Osteoblast (primary cell): ENCODE measurements around the gene RFXANK. TPM values are rescaled to one million over a fixed set of nuclear protein-coding genes. Genes with fewer than 3 reads are reported as not detected.

Experiments used
- DNase-seq: peaks from one replicate; pipeline ENCODE4 v3.0.0; 2011; ENCODE audit warnings: low spot score, mixed read lengths; ENCODE audit not compliant: insufficient read length; ENCODE audit errors: missing footprints
- H2AFZ ChIP-seq: 2 replicates; pipeline ENCODE4 v1.6.0; 2011; ENCODE audit warnings: mild to moderate bottlenecking, low read length
- H3K27ac ChIP-seq: 2 replicates; pipeline ENCODE4 v1.5.1; 2011; ENCODE audit warnings: mild to moderate bottlenecking, low read depth, low read length, moderate library complexity
- H3K27me3 ChIP-seq: 2 replicates; pipeline ENCODE4 v1.6.0; 2012; ENCODE audit warnings: mild to moderate bottlenecking, control low read depth, inconsistent platforms, low read length, moderate library complexity; ENCODE audit not compliant: insufficient read depth
- H3K36me3 ChIP-seq: 2 replicates; pipeline ENCODE4 v1.5.1; 2011; ENCODE audit warnings: mild to moderate bottlenecking, low read length, control low read depth, moderate library complexity; ENCODE audit not compliant: insufficient read depth
- H3K4me1 ChIP-seq: 2 replicates; pipeline ENCODE4 v1.5.1; 2011; ENCODE audit warnings: mild to moderate bottlenecking, low read length, control low read depth, moderate library complexity; ENCODE audit not compliant: insufficient read depth
- H3K4me2 ChIP-seq: 2 replicates; pipeline ENCODE4 v1.6.0; 2011; ENCODE audit warnings: mild to moderate bottlenecking, low read length; ENCODE audit not compliant: insufficient read depth
- H3K4me3 ChIP-seq: fragments of 200-600 bp; sonication (generic); 3 replicates; pipeline ENCODE4 v1.5.1; 2012; ENCODE audit warnings: mild to moderate bottlenecking, low read length, inconsistent platforms; ENCODE audit not compliant: insufficient read depth
- H3K79me2 ChIP-seq: 2 replicates; pipeline ENCODE4 v1.6.0; 2012; ENCODE audit warnings: mild to moderate bottlenecking, low read length, control low read depth, inconsistent platforms; ENCODE audit not compliant: insufficient read depth
- H3K9me3 ChIP-seq: 2 replicates; pipeline ENCODE4 v1.5.1; 2011; ENCODE audit warnings: low read depth, low read length, control low read depth
- H4K20me1 ChIP-seq: 2 replicates; pipeline ENCODE4 v1.6.0; 2012; ENCODE audit warnings: mild to moderate bottlenecking, low read length, control low read depth; ENCODE audit not compliant: insufficient read depth
- CTCF ChIP-seq: IDR thresholded peaks from 2 replicates; pipeline ENCODE4 v1.5.1; 2011; ENCODE audit warnings: mild to moderate bottlenecking, low read depth, low read length, moderate library complexity; ENCODE audit errors: extremely low read depth
- total RNA-seq: library from RNA; depleted of rRNA; stranded (reverse); fragments of >200 nt; gene quantifications from 2 replicates; pipeline ENCODE4 v1.2.3, GENCODE V29; 2012

The RFXANK gene
- total RNA-seq, 1 donor: 47.4 TPM

GRCh38 chr19:19201697-19202630 lies 9.9 kb downstream of the RFXANK start:
- Histone ChIP-seq H3K27me3 (peaks cover 4% of the 10 kb centered on the region), H3K4me3 (peak overlapping the region; percentile 79), H3K79me2 (peaks cover 8% of the 10 kb centered on the region), H4K20me1 (no peaks in the 10 kb centered on the region), H3K9me3 (no peaks in the 10 kb centered on the region), H3K36me3 (peaks cover 17% of the 10 kb centered on the region), H2AFZ (no peak overlapping the region), H3K4me2 (peak overlapping the region; percentile 91), H3K27ac (no peak overlapping the region), H3K4me1 (peaks cover 11% of the 10 kb centered on the region)
- TF ChIP-seq CTCF: no peak
- peak; percentile 62 for DNase-seq

- Histone ChIP-seq H2AFZ (peak overlapping the region; percentile 86), H3K27ac (peak overlapping the region; percentile 50), H3K27me3 (peaks cover 4% of the 10 kb centered on the region), H3K4me3 (peak overlapping the region; percentile 79), H3K4me1 (peaks cover 11% of the 10 kb centered on the region), H3K79me2 (peaks cover 8% of the 10 kb centered on the region), H4K20me1 (no peaks in the 10 kb centered on the region), H3K9me3 (no peaks in the 10 kb centered on the region), H3K36me3 (peaks cover 13% of the 10 kb centered on the region), H3K4me2 (peak overlapping the region; percentile 91)
- peak; percentile 62 for DNase-seq
- TF ChIP-seq CTCF: no peak
Observed at GRCh38 chr19:19202707-19203011, 10.6 kb downstream of the RFXANK start.

GRCh38 chr19:19203012-19203856 lies 11.2 kb downstream of the RFXANK start, which contains the start of gene NR2C2AP:
NR2C2AP (minus strand) TSS chr19:19203414; CDS start chr19:19203060, 354 bp downstream.
- H3K4me1 ChIP-seq: peaks cover 11% of the 10 kb centered on the region
- no peaks in the 10 kb centered on the region for H4K20me1 ChIP-seq
- no peaks in the 10 kb centered on the region for H3K9me3 ChIP-seq
- peaks cover 10% of the 10 kb centered on the region for H3K36me3 ChIP-seq
- H3K27me3 ChIP-seq: peaks cover 4% of the 10 kb centered on the region
- peak within 1 kb of the TSS; percentile 91 for H3K4me2 ChIP-seq
- H3K4me3 ChIP-seq: peak within 1 kb of the TSS; percentile 79
- H3K27ac ChIP-seq: peak within 1 kb of the TSS; percentile 50
- H2AFZ ChIP-seq: peak within 1 kb of the TSS; percentile 86
- peak; percentile 100 for DNase-seq
- TF ChIP-seq CTCF: no peak
- peaks cover 8% of the 10 kb centered on the region for H3K79me2 ChIP-seq
